IMR-90 (cell line): Measurements from ENCODE around the gene HUWE1.

Experiments
- CEBPB ChIP-seq: IDR thresholded peaks from 2 replicates; pipeline ENCODE4 v1.6.1; 2012; ENCODE audit warnings: low read depth, low read length, improper control_type of control experiment
- CHD1 ChIP-seq: IDR thresholded peaks from 2 replicates; pipeline ENCODE4 v1.6.1; 2012; ENCODE audit warnings: low read depth, low read length, improper control_type of control experiment
- CTCF ChIP-seq: conservative IDR thresholded peaks from 2 replicates; pipeline ENCODE4 v1.5.1; 2012; ENCODE audit warnings: mild to moderate bottlenecking, low read depth, low read length, improper control_type of control experiment
- POLR2A ChIP-seq: IDR thresholded peaks from 2 replicates; pipeline ENCODE4 v1.6.1; 2012; ENCODE audit warnings: mild to moderate bottlenecking, low read depth, low read length
- RAD21 ChIP-seq: IDR thresholded peaks from 2 replicates; pipeline ENCODE4 v1.6.1; 2012; ENCODE audit warnings: low read length, improper control_type of control experiment
- RCOR1 ChIP-seq: IDR thresholded peaks from 2 replicates; pipeline ENCODE4 v1.6.1; 2012; ENCODE audit warnings: mild to moderate bottlenecking, low read length, improper control_type of control experiment; ENCODE audit not compliant: insufficient replicate concordance
- SMC3 ChIP-seq: fragments of 150-350 bp; IDR thresholded peaks from 2 replicates; pipeline ENCODE4 v1.6.1; 2016; ENCODE audit warnings: low read depth, mild to moderate bottlenecking, antibody characterized with exemption, low read length, moderate library complexity

GRCh38 chrX:53547668-53548067 lies 138.9 kb downstream of the HUWE1 start:
- TF ChIP-seq CTCF (no peak), SMC3 (no peak), RCOR1 (no peak), POLR2A (no peak), CEBPB (no peak), RAD21 (no peak), CHD1 (no peak)
